PC-9 (cell line): Measurements from ENCODE around the gene ZNF570. TPM values are rescaled to one million over a fixed set of nuclear protein-coding genes. Genes with fewer than 3 reads are reported as not detected.
A peak's percentile ranks its signal among the peaks of the same experiment; 100 is the strongest.

ENCODE experiments used
- Bru-seq: library from RNA; stranded (reverse); fragments of 400-500 nt; gene quantifications from one replicate; lab custom pipeline; 2021; lab: Mats Ljungman, UMichigan
- BruChase-seq, 2 experiments: library from RNA; stranded (reverse); fragments of 400-500 nt; gene quantifications; one replicate each; lab custom pipeline; 2021; lab: Mats Ljungman, UMichigan
- BruUV-seq: library from RNA; stranded (reverse); fragments of 400-500 nt; replicated peaks from 2 replicates; lab custom pipeline; 2021; lab: Mats Ljungman, UMichigan
- CTCF ChIA-PET: fragments of 300-600 bp; sonication (Branson Sonifier 250); formaldehyde crosslinking; loops from one replicate; lab custom pipeline; 2022; ENCODE audit warnings: antibody characterized with exemption; lab: Charles Lee
- POLR2A ChIA-PET: fragments of 300-600 bp; sonication (Branson Sonifier 250); formaldehyde crosslinking; loops from one replicate; lab custom pipeline; 2022; ENCODE audit warnings: antibody characterized with exemption; ENCODE audit not compliant: unreplicated experiment; lab: Charles Lee
- DNase-seq, 2 experiments: peaks; one replicate each; pipeline versions ENCODE4 v3.0.0 to v3.0.0-alpha.2; 2015 to 2022; ENCODE audit warnings: mixed read lengths in 1 of 2
- H2AFZ ChIP-seq: fragments of 200-600 bp; sonication (generic); 2 replicates; pipeline ENCODE4 v1.8.1; 2017; ENCODE audit warnings: antibody characterized with exemption
- H3F3A ChIP-seq: fragments of 200-600 bp; sonication (generic); 2 replicates; pipeline ENCODE4 v1.8.1; 2017; ENCODE audit warnings: antibody characterized with exemption, mild to moderate bottlenecking, low read depth; ENCODE audit not compliant: insufficient read depth
- H3K27ac ChIP-seq: fragments of 200-600 bp; sonication (generic); 2 replicates; pipeline ENCODE4 v1.6.1; 2016; ENCODE audit warnings: mixed run types
- H3K27me3 ChIP-seq: fragments of 200-600 bp; sonication (generic); 2 replicates; pipeline ENCODE4 v1.6.1; 2016; ENCODE audit warnings: low read depth, mixed run types; ENCODE audit not compliant: insufficient read depth
- H3K36me3 ChIP-seq: fragments of 200-600 bp; sonication (generic); 2 replicates; pipeline ENCODE4 v1.6.1; 2016; ENCODE audit warnings: low read depth, mixed run types
- H3K4me1 ChIP-seq: fragments of 200-600 bp; sonication (generic); replicated peaks from 2 replicates; pipeline ENCODE4 v1.6.1; 2016; ENCODE audit warnings: mixed run types; ENCODE audit not compliant: insufficient read depth
- H3K4me2 ChIP-seq: fragments of 200-600 bp; sonication (generic); 2 replicates; pipeline ENCODE4 v1.6.1; 2017; ENCODE audit warnings: mixed run types
- H3K4me3 ChIP-seq: fragments of 200-600 bp; sonication (generic); 2 replicates; pipeline ENCODE4 v1.6.1; 2016; ENCODE audit warnings: mixed run types
- H3K79me2 ChIP-seq: fragments of 200-600 bp; sonication (generic); 2 replicates; pipeline ENCODE4 v1.6.1; 2017; ENCODE audit warnings: low read depth, mixed run types
- H3K9me2 ChIP-seq: fragments of 200-600 bp; sonication (generic); 2 replicates; pipeline ENCODE4 v1.8.1; 2017; ENCODE audit warnings: mild to moderate bottlenecking; ENCODE audit not compliant: insufficient read depth
- H3K9me3 ChIP-seq: fragments of 200-600 bp; sonication (generic); 2 replicates; pipeline ENCODE4 v1.8.1; 2016; ENCODE audit warnings: low read depth; ENCODE audit not compliant: insufficient read depth
- H4K20me1 ChIP-seq: fragments of 200-600 bp; sonication (generic); 2 replicates; pipeline ENCODE4 v1.8.1; 2017; ENCODE audit not compliant: insufficient read depth
- CTCF ChIP-seq: fragments of 200-600 bp; sonication (generic); conservative IDR thresholded peaks from 2 replicates; pipeline ENCODE4 v1.6.1; 2017; ENCODE audit warnings: mixed run types, antibody characterized with exemption, mild to moderate bottlenecking, moderate library complexity
- EZH2 ChIP-seq: fragments of 200-600 bp; sonication (generic); IDR thresholded peaks from 2 replicates; pipeline ENCODE4 v1.8.0; 2017; ENCODE audit warnings: antibody characterized with exemption, low read depth
- intact Hi-C: fragments of 100-400 bp; cut with micrococcal nuclease; formaldehyde crosslinking; loops from one replicate; pipeline ENCODE4 v1.10.0; 2022; ENCODE audit not compliant: unreplicated experiment
- long read RNA-seq: library from polyadenylated mRNA; stranded (forward); transcript quantifications from one replicate; pipeline ENCODE4 v2.0.0, GENCODE V29; 2022
- total RNA-seq: library from RNA; stranded (reverse); gene quantifications from 2 replicates; pipeline ENCODE4 v1.2.3, GENCODE V29; 2021

Gene ZNF570
- total RNA-seq (2.5 and 3.6 TPM in 2 replicates), Bru-seq, nascent RNA (percentile 42 among the genes with signal in this experiment), BruChase-seq, experiment 1, labeled RNA remaining after a 2-hour chase (percentile 45 among the genes with signal in this experiment), BruChase-seq, experiment 2, labeled RNA remaining after a 6-hour chase (percentile 46 among the genes with signal in this experiment)
- long read RNA-seq, full-length matches to known transcripts: 1 of 2 reads
- long read RNA-seq, partial matches to known transcripts: 0 of 2 reads
- long read RNA-seq, other reads (novel, unspliced or antisense): 1 of 2 reads

DNA sequence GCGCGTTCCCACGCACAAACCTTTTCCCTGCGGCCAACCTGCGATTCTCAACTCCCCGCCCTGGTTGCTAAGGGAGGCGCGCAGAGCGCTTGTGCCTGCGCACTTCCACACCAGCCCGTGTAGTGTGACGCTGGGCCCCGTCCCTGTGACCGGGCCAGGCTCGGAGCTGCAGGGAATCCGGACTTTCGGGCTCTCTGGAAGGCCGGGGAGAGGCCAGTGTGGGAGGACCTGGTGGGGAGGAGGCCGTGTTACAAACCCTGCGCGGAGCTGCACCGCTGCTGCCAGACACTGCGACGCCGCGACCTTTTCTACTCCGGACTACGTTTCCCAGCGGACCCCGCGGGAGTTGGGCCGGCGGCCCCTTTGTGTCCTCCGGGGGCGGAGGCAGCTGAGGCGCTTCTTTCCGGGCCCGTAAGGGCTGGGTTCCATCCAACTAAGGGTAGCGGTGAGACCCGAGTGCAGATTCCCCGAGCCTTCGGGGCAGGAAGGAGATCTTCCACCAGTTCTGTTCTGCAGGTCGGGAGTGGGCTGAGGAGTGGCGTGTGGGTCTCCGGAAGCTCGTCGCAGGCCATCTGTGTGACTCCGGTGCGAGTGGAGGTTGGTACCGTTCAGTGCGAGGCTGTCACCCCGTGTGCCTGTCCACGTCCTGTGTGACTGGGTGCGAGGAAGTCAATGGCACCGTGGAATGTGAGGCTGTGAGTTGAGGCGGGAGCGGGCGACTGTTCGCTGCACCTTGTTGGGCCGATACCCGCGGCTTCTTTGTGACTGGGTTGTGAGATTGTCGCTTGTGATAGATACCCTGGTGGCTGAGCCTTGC lies at the start of gene ZNF570:
ZNF570 (plus strand) TSS at position 396 of the 817 bp plus-strand sequence. CDS start 999 bp downstream, outside the sequence.
- peak; percentile 68 to 77 for DNase-seq
- H3K27ac ChIP-seq: no peak within 1 kb of the TSS

GRCh38 chr19:37452500-37453245 lies 16.5 kb upstream of the ZNF570 start:
- Histone ChIP-seq H3K9me3 (peaks cover 52% of the 10 kb centered on the region), H3K4me3 (no peak overlapping the region), H3F3A (no peaks in the 10 kb centered on the region), H3K79me2 (no peaks in the 10 kb centered on the region), H3K9me2 (no peaks in the 10 kb centered on the region), H3K27me3 (no peaks in the 10 kb centered on the region), H2AFZ (no peak overlapping the region), H3K36me3 (no peaks in the 10 kb centered on the region), H3K27ac (no peak overlapping the region), H3K4me1 (no peaks in the 10 kb centered on the region), H4K20me1 (no peaks in the 10 kb centered on the region), H3K4me2 (no peak overlapping the region)
- no peak for DNase-seq
- no TSS peak for BruUV-seq
- TF ChIP-seq EZH2 (no peak), CTCF (no peak)
- ChIA-PET POLR2A (no interaction called here), CTCF (no interaction called here)
- intact Hi-C loops: no loop called here

More for the DNA sequence above, at the start of gene ZNF570:
- Histone ChIP-seq H3K4me3 (peak within 1 kb of the TSS; percentile 71), H4K20me1 (no peaks in the 10 kb centered on the region), H3K9me2 (no peaks in the 10 kb centered on the region), H3K36me3 (0 out of 2 replicates have a peak, but pooled peaks cover 4% of the 10 kb centered on the region), H3K9me3 (peaks cover 11% of the 10 kb centered on the region), H3K79me2 (no peaks in the 10 kb centered on the region), H3K4me1 (peaks cover 11% of the 10 kb centered on the region; the same call in 1 of the 2 replicates), H3K27me3 (no peaks in the 10 kb centered on the region), H3F3A (no peaks in the 10 kb centered on the region; the same call in 1 of the 2 replicates), H2AFZ (peak within 1 kb of the TSS; percentile 97), H3K4me2 (peak within 1 kb of the TSS; percentile 78)
- ChIA-PET POLR2A (interaction anchor here (0.7 kb wide), 1 partner anchor 391 kb away, joined by 8 read pairs; the partner anchor contains the start of gene ZNF420), CTCF (no interaction called here)
- intact Hi-C loops: loop anchor here (1.0 to 5.0 kb wide), 3 partner anchors 98 to 392 kb away; partner anchors contain the start of genes ZNF420, ZNF527 and ZNF585A
- TF ChIP-seq CTCF (no peak), EZH2 (no peak)
- BruUV-seq: TSS peak; percentile 59
